ENCODE measurements around the gene PIP4K2C.

DNA sequence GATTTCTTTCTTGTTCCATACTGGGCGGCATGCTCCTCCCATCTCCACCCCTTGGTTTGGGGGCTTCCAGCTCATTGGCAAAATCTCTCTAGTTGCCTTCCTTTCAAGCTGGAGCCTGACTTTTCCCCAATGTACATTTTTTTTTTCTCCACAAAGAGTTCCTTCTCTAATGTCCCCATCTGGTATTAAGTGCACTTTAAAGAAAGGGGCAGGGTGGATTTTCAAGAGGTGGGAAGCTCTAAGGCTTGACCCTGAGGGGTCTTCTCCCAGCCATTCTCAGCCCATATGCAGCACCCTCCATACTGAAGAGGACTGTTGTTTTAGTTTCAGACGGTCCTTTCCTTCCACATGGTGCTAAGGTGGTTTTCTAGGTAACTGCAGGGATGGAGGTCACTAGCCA, 5.8 kb upstream of the PIP4K2C start:
- TF ChIP-seq POLR2AphosphoS5 (IDR thresholded peaks at IDR 0.05; ENCODE audit: low read depth, low read length) (no peak), TAF1 (IDR thresholded peaks at IDR 0.05; ENCODE audit: borderline replicate concordance, insufficient read depth, low read length) (no peak)
